ENCODE data around the gene NDUFS3. TPM values are rescaled to one million over a fixed set of nuclear protein-coding genes. Genes with fewer than 3 reads are reported as not detected.

NDUFS3 gene
- total RNA-seq, 4 donors from 2014 or later, result 55.1 to 65.4 (median 61.1) TPM

- peak; percentile 43 to 54 for DNase-seq (ENCODE audit: low spot score in 2 of 2)
- peak overlapping the region in 2 of 4 donors; percentile 63 to 77 for H3K27ac ChIP-seq
- WGBS, 2 donors, result 49 to 60% methylated on average over 9 to 14 of the region's 14 CpGs
- no peaks in the 10 kb centered on the region for H3K9me3 ChIP-seq
- H3K4me1 ChIP-seq, result peaks cover 0 to 49% (median 2%) of the 10 kb centered on the region in 4 donors
- H3K27me3 ChIP-seq, result peaks cover 0 to 5% of the 10 kb centered on the region in 2 donors
- H3K36me3 ChIP-seq, result peaks cover 0 to 32% (median 9%) of the 10 kb centered on the region in 3 donors
- no peak for TF ChIP-seq EP300 (IDR thresholded peaks at IDR 0.05)
- peak overlapping the region in 1 of 4 donors; percentile 28 for H3K4me3 ChIP-seq
Measured at GRCh38 chr11:47587723-47588326, 9.0 kb downstream of the NDUFS3 start.

- WGBS, 2 donors, result 52 to 55% methylated on average over 9 to 11 of the region's 11 CpGs
- Histone ChIP-seq H3K4me1 (peaks cover 0 to 62% (median 4%) of the 10 kb centered on the region in 4 donors), H3K4me3 (peak overlapping the region; percentile 21 to 57 (median 36)), H3K36me3 (peaks cover 0 to 19% (median 0%) of the 10 kb centered on the region in 3 donors), H3K27ac (peak overlapping the region in 2 of 4 donors; percentile 70 to 77), H3K27me3 (peaks cover 0 to 17% of the 10 kb centered on the region in 2 donors), H3K9me3 (no peaks in the 10 kb centered on the region)
- TF ChIP-seq CTCF (IDR thresholded peaks at IDR 0.05) (no peak), EP300 (IDR thresholded peaks at IDR 0.05) (no peak), POLR2A (IDR thresholded peaks at IDR 0.05) (no peak)
- no peak for DNase-seq (ENCODE audit: low spot score in 2 of 2)
Measured at GRCh38 chr11:47589118-47589517, 10.2 kb downstream of the NDUFS3 start.

GRCh38 chr11:47589584-47589976 lies 10.7 kb downstream of the NDUFS3 start:
- H3K4me3 ChIP-seq, result peak overlapping the region; percentile 21 to 57 (median 36)
- peaks cover 0 to 22% of the 10 kb centered on the region in 2 donors for H3K27me3 ChIP-seq
- peak overlapping the region in 2 of 4 donors; percentile 70 to 77 for H3K27ac ChIP-seq
- no peak for DNase-seq (ENCODE audit: low spot score in 2 of 2)
- peaks cover 0 to 67% (median 7%) of the 10 kb centered on the region in 4 donors for H3K4me1 ChIP-seq
- peaks cover 0 to 15% (median 0%) of the 10 kb centered on the region in 3 donors for H3K36me3 ChIP-seq
- no peaks in the 10 kb centered on the region for H3K9me3 ChIP-seq
- 20 to 33% methylated on average over 17 to 39 of the region's 51 CpGs for WGBS, 2 donors
- TF ChIP-seq CTCF (IDR thresholded peaks at IDR 0.05) (no peak), POLR2A (IDR thresholded peaks at IDR 0.05) (no peak), EP300 (IDR thresholded peaks at IDR 0.05) (no peak)

- DNase-seq (ENCODE audit: low spot score in 2 of 2), result no peak
- 35 to 50% methylated on average over 78 to 107 of the region's 122 CpGs for WGBS, 2 donors
Measured at GRCh38 chr11:47589977-47590861, 11.3 kb downstream of the NDUFS3 start.

More at GRCh38 chr11:47589977-47590861, 11.3 kb downstream of the NDUFS3 start:
- H3K4me1 ChIP-seq, result peaks cover 0 to 70% (median 7%) of the 10 kb centered on the region in 4 donors
- no peak for TF ChIP-seq CTCF (IDR thresholded peaks at IDR 0.05)
- peak in 1 of 2 donors; percentile 21 for TF ChIP-seq EP300 (IDR thresholded peaks at IDR 0.05)
- H3K27me3 ChIP-seq, result peaks cover 0 to 28% of the 10 kb centered on the region in 2 donors
- peak overlapping the region; percentile 21 to 57 (median 36) for H3K4me3 ChIP-seq
- peak overlapping the region in 2 of 4 donors; percentile 70 to 77 for H3K27ac ChIP-seq
- H3K36me3 ChIP-seq, result peaks cover 0 to 8% (median 0%) of the 10 kb centered on the region in 3 donors
- H3K9me3 ChIP-seq, result no peaks in the 10 kb centered on the region
